GM06990 (cell line): ENCODE data around the gene MAP7.

Experiments
- DNase-seq: peaks from one replicate; pipeline ENCODE4 v3.0.0-alpha.2; 2011; ENCODE audit not compliant: insufficient read length; ENCODE audit errors: extremely low read depth
- H3K27me3 ChIP-seq: replicated peaks from 2 replicates; pipeline ENCODE4 v1.6.0; 2011; ENCODE audit warnings: low read length; ENCODE audit not compliant: control insufficient read depth, insufficient read depth
- H3K36me3 ChIP-seq: 2 replicates; pipeline ENCODE4 v1.5.1; 2011; ENCODE audit warnings: low read length; ENCODE audit not compliant: control insufficient read depth, insufficient read depth
- H3K4me3 ChIP-seq: replicated peaks from 2 replicates; pipeline ENCODE4 v1.5.1; 2011; ENCODE audit warnings: low read depth, mild to moderate bottlenecking, control low read depth, low read length
- TF ChIP-seq, protein P1 (sequence below): IDR thresholded peaks from 2 replicates; pipeline ENCODE4 v1.5.1; 2011; ENCODE audit warnings: low read length, control low read depth, mild to moderate bottlenecking, inconsistent platforms; ENCODE audit not compliant: insufficient read depth, poor library complexity, severe bottlenecking

Gene MAP7

DNA sequence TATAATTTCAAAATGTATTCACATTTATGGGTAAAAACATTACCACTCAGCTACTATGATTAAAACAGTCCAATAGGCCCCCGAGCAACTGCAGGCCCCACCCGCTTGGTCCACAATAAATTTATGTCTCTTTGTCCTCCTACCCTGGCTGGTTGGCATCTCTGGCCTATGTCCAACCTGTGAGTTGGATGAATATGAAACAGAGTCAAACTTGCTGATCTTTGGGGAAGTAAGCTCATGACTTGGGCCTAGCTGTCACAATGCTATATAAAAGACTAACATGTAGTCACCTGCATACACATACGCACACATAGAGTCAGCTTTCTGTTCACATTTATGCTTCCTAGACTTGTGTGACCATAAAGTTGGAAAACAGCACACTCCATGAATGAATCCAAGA, 20.5 kb downstream of the MAP7 start:
- no peak overlapping the region for H3K4me3 ChIP-seq
- H3K27me3 ChIP-seq, result peaks cover 2% of the 10 kb centered on the region
- DNase-seq, result no peak
- TF ChIP-seq, protein P1, sequence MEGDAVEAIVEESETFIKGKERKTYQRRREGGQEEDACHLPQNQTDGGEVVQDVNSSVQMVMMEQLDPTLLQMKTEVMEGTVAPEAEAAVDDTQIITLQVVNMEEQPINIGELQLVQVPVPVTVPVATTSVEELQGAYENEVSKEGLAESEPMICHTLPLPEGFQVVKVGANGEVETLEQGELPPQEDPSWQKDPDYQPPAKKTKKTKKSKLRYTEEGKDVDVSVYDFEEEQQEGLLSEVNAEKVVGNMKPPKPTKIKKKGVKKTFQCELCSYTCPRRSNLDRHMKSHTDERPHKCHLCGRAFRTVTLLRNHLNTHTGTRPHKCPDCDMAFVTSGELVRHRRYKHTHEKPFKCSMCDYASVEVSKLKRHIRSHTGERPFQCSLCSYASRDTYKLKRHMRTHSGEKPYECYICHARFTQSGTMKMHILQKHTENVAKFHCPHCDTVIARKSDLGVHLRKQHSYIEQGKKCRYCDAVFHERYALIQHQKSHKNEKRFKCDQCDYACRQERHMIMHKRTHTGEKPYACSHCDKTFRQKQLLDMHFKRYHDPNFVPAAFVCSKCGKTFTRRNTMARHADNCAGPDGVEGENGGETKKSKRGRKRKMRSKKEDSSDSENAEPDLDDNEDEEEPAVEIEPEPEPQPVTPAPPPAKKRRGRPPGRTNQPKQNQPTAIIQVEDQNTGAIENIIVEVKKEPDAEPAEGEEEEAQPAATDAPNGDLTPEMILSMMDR, result no peak
- H3K36me3 ChIP-seq, result no peaks in the 10 kb centered on the region

DNA sequence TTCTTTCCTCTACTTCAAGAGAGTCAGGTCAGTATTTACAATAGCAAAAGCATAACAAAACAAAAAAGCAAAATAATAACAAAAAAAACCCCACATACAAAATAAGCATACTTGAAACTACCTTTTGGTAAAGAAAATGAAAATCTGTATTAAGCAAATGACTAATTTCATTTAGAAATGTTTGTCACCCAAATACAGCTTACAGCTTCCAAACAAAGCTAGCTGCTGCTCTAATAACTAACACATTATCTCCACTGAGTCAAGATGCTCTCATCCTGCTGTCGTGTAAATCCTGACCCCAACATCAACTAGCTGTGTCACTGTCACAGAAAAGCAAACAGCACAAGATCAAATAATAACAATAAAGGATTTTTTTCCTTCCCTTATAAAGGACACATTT, 21.7 kb downstream of the MAP7 start:
- TF ChIP-seq, protein P1, result no peak
- H3K36me3 ChIP-seq, result no peaks in the 10 kb centered on the region
- no peak overlapping the region for H3K4me3 ChIP-seq
- H3K27me3 ChIP-seq, result peaks cover 2% of the 10 kb centered on the region
- no peak for DNase-seq

DNA sequence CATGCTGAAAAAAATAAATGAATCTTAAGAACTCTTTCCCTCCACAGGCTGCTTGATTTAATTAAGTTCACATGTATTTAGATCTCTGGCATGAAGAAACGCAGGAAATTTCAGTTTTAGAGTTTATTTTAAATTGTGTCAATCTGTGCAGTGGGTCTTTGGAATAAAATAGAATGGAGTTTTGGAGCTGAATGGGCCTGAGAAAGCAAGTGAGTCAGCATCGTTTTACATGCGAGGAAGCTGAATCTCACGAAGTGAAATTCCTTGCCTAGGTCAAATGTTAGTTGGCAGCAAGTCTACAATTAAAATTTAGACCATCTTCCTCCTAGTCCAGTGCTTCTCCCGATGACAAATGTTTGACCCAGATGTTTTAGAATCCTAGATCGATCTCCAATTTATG, 22.4 kb downstream of the MAP7 start:
- H3K4me3 ChIP-seq, result no peak overlapping the region
- H3K27me3 ChIP-seq, result peaks cover 2% of the 10 kb centered on the region; the same call in 1 of the 2 replicates
- no peaks in the 10 kb centered on the region for H3K36me3 ChIP-seq
- TF ChIP-seq, protein P1, result no peak
- no peak for DNase-seq

DNA sequence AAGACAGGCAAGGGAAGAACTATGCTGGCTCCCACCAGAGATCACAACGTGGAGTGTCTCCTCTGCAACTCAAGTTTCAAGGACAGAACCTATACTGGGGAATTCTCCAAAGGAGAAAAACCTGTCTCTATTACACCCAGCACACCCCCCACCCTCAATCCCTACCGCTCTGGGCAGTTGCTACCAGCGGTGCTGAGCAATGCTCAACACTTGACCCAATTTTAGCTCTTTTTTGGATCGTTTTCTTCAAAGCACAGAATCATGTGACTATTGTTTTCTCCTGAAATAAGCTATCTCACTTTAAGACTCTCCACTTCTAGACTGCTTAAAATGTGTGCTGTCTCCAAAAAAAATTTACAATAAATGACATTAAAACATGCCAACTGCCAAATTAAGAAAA, 23.3 kb downstream of the MAP7 start:
- TF ChIP-seq, protein P1, result no peak
- no peaks in the 10 kb centered on the region for H3K36me3 ChIP-seq

DNA sequence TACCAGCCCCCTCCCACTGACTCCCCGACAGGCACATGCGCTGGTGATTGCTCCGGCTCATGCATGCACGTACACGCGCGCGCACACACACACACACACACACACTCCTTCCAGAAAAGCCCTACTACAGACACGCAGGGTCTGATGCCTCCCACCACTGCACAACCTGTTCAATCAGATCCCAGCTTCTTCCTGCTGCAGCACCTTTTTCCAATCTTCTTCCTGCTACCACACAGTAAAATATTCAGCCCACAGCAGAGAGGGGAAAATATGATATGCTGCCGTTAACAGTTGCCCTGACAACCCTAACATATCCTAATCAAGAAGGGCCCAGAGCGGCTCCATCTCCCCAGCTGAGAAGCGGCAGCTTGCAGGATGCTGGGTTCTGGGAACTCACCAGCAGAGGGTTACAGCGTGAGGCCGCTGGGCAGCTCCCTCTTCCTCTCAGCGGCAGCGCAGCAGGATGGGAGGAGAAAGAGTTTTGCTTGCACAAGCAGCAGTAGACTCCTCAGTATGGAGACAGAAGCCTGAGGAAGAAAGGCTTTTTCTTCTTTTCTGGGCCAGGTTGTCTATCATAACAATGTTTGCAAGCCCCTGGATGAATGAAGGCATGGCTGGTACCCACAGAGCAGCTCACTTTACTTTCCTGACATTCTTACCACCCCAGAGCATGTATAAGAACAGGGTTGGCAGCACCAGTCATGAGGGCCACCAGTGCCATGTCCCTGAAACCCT, 23.9 kb downstream of the MAP7 start:
- Histone ChIP-seq H3K4me3 (no peak overlapping the region), H3K36me3 (no peaks in the 10 kb centered on the region), H3K27me3 (peaks cover 2% of the 10 kb centered on the region; the same call in 1 of the 2 replicates)
- TF ChIP-seq, protein P1, result no peak
- DNase-seq, result no peak

More for the DNA sequence above, 23.3 kb downstream of the MAP7 start:
- peaks cover 2% of the 10 kb centered on the region; the same call in 1 of the 2 replicates for H3K27me3 ChIP-seq
- H3K4me3 ChIP-seq, result no peak overlapping the region
- no peak for DNase-seq
